Measurements from ENCODE around the gene GADD45GIP1.

GADD45GIP1 gene

DNA sequence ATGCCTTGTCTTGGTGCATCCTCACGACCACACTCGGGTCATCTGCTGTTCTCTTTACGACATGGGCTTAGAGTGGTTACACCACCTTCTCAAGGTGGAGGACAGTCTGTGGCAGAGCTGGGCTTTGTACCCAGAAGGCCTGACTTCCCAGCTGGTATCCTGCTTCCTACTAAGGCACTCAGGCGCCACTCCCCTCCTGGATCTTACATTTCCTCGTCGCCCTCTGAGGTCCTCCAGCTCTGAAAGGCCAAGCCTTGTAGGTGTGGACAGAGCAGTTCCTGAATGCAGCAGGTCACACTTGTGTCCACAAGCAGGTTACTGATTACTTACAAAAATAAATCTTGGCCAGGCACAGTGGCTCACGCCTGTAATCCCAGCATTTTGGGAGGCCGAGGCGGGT, 49.9 kb downstream of the GADD45GIP1 start:
- DNase-seq (ENCODE audit: low read depth) = no peak

Measured in T follicular helper cell (primary cell).